ENCODE measurements around the gene ZGPAT.

Gene ZGPAT

GRCh38 chr20:63679799-63680305, 28.0 kb upstream of the ZGPAT start:
- DNase-seq: no peak

- DNase-seq: no peak
These were observed 27.4 kb upstream of the ZGPAT start for GRCh38 chr20:63680427-63680826.

- no peak for DNase-seq
These were observed 26.8 kb upstream of the ZGPAT start for GRCh38 chr20:63680857-63681608.

GRCh38 chr20:63681609-63682142, 26.2 kb upstream of the ZGPAT start:
- DNase-seq: no peak

- no peak for DNase-seq
These were observed 25.3 kb upstream of the ZGPAT start for GRCh38 chr20:63682384-63683139.

GRCh38 chr20:63685269-63686026, 22.4 kb upstream of the ZGPAT start:
- no peak for DNase-seq

GRCh38 chr20:63686094-63686491, 21.7 kb upstream of the ZGPAT start:
- no peak for DNase-seq

GRCh38 chr20:63686492-63687321, 21.1 kb upstream of the ZGPAT start:
- DNase-seq: no peak

- no peak for DNase-seq
These were observed 20.2 kb upstream of the ZGPAT start for GRCh38 chr20:63687419-63688178.

- DNase-seq: no peak
These were observed 19.4 kb upstream of the ZGPAT start for GRCh38 chr20:63688228-63689045.

GRCh38 chr20:63689046-63690002, 18.5 kb upstream of the ZGPAT start:
- DNase-seq: no peak

GRCh38 chr20:63690003-63690897, 17.6 kb upstream of the ZGPAT start:
- DNase-seq: no peak

GRCh38 chr20:63690898-63691710, 16.7 kb upstream of the ZGPAT start:
- DNase-seq: no peak

- no peak for DNase-seq
These were observed 16.0 kb upstream of the ZGPAT start for GRCh38 chr20:63691711-63692435.

- no peak for DNase-seq
These were observed 15.3 kb upstream of the ZGPAT start for GRCh38 chr20:63692436-63693082.
